K562 (cell line): Measurements from ENCODE around the gene GATM. TPM values are rescaled to one million over a fixed set of nuclear protein-coding genes. Genes with fewer than 3 reads are reported as not detected.

Experiments
- CREM ChIP-seq: IDR thresholded peaks from 2 replicates; pipeline ENCODE4 v1.6.1; 2014; ENCODE audit warnings: antibody characterized with exemption, low read depth
- CXXC5 ChIP-seq: fragments of 250-450 bp; sonication (Bioruptor Pico); IDR thresholded peaks from 2 replicates; pipeline ENCODE4 v1.8.0; 2022; ENCODE audit warnings: inconsistent platforms, mild to moderate bottlenecking, moderate library complexity
- HBP1 ChIP-seq: fragments of 450-650 bp; formaldehyde crosslinking; IDR thresholded peaks from 2 replicates; pipeline ENCODE4 v1.4.0; 2022; ENCODE audit warnings: missing genetic modification characterization
- MECOM ChIP-seq: fragments of 250-450 bp; sonication (Bioruptor Pico); IDR thresholded peaks from 2 replicates; pipeline ENCODE4 v1.8.0; 2022; ENCODE audit warnings: inconsistent platforms
- NCOA2 ChIP-seq, 2 experiments: fragments of 450-650 bp; IDR thresholded peaks; 2 replicates each; pipeline ENCODE4 v1.6.1; 2018; ENCODE audit warnings: mild to moderate bottlenecking in 2 of 2, moderate library complexity in 1 of 2; ENCODE audit not compliant: partially characterized antibody in 2 of 2
- NFXL1 ChIP-seq: fragments of 450-650 bp; formaldehyde crosslinking; IDR thresholded peaks from 2 replicates; pipeline ENCODE4 v1.4.0; 2021; ENCODE audit warnings: mild to moderate bottlenecking
- NR2C2 ChIP-seq, 2 experiments: fragments of 200-800 bp in 1 of 2; sonication (Bioruptor generic) in 1 of 2; sonication (generic) in 1 of 2; formaldehyde crosslinking in 1 of 2; IDR thresholded peaks; 2 replicates each; pipeline versions ENCODE4 v1.6.1 to v1.8.0; 2016 to 2022; ENCODE audit warnings: mild to moderate bottlenecking in 1 of 2, missing compliant biosample characterization in 1 of 2, missing genetic modification characterization in 1 of 2, missing genetic modification reagents in 1 of 2
- PML ChIP-seq: IDR thresholded peaks from 2 replicates; pipeline ENCODE4 v1.6.1; 2012; ENCODE audit warnings: low read length, inconsistent platforms
- SFPQ ChIP-seq: fragments of 200-400 bp; formaldehyde crosslinking; IDR thresholded peaks from 2 replicates; pipeline ENCODE4 v1.6.1; 2017; ENCODE audit warnings: mild to moderate bottlenecking, low read depth, low read length, moderate library complexity
- TARDBP ChIP-seq: fragments of 450-650 bp; IDR thresholded peaks from 2 replicates; pipeline ENCODE4 v1.6.1; 2016
- TBP ChIP-seq: optimal IDR thresholded peaks from 2 replicates; pipeline ENCODE3; 2011; ENCODE audit warnings: low read depth, low read length, improper control_type of control experiment
- TCFL5 ChIP-seq: fragments of 250-450 bp; sonication (Bioruptor Pico); conservative IDR thresholded peaks from 2 replicates; pipeline ENCODE4 v1.6.1; 2021; ENCODE audit warnings: mild to moderate bottlenecking, moderate library complexity, matching md5 sums
- ZFX ChIP-seq: sonication (generic); formaldehyde crosslinking; IDR thresholded peaks from 2 replicates; pipeline ENCODE4 v1.8.0; 2022; ENCODE audit warnings: mild to moderate bottlenecking, missing genetic modification reagents, moderate library complexity
- ZNF282 ChIP-seq: sonication (generic); formaldehyde crosslinking; IDR thresholded peaks from 2 replicates; pipeline ENCODE4 v1.8.1; 2023; ENCODE audit warnings: missing genetic modification reagents
- ZNF347 ChIP-seq: fragments of 450-650 bp; formaldehyde crosslinking; IDR thresholded peaks from 2 replicates; pipeline ENCODE4 v1.4.0; 2020; ENCODE audit warnings: low read depth, mild to moderate bottlenecking, moderate library complexity
- ZNF41 ChIP-seq: fragments of 250-450 bp; sonication (Bioruptor Pico); conservative IDR thresholded peaks from 2 replicates; pipeline ENCODE4 v1.4.0; 2020; ENCODE audit warnings: mild to moderate bottlenecking
- ZNF511 ChIP-seq: sonication (generic); formaldehyde crosslinking; IDR thresholded peaks from 2 replicates; pipeline ENCODE4 v1.8.0; 2022; ENCODE audit warnings: mild to moderate bottlenecking, missing genetic modification reagents
- ZNF512 ChIP-seq: IDR thresholded peaks from 2 replicates; pipeline ENCODE4 v1.6.1; 2016; ENCODE audit warnings: missing genetic modification characterization, missing compliant biosample characterization
- ZNF57 ChIP-seq: fragments of 450-650 bp; formaldehyde crosslinking; IDR thresholded peaks from 2 replicates; pipeline ENCODE4 v1.4.0; 2020; ENCODE audit warnings: mild to moderate bottlenecking, moderate library complexity
- ZNF639 ChIP-seq, 2 experiments: fragments of 200-800 bp in 1 of 2; sonication (Bioruptor generic) in 1 of 2; sonication (generic) in 1 of 2; formaldehyde crosslinking in 1 of 2; IDR thresholded peaks in 1 of 2; conservative IDR thresholded peaks in 1 of 2; 2 replicates each; pipeline versions ENCODE4 v1.5.0 to v1.6.1; 2016 to 2020; ENCODE audit warnings: missing compliant biosample characterization in 1 of 2, missing genetic modification characterization in 1 of 2, missing genetic modification reagents in 1 of 2
- polyA plus RNA-seq, 8 experiments: library from polyadenylated mRNA; depleted of rRNA in 4 of 8; stranded (reverse) in 5 of 8; unstranded in 3 of 8; fragments of >200 nt; fragmentation: Nextera tagmentation in 2 of 8; fragmentation: Illumina TruSeq in 1 of 8; extraction: Ambion mirVana in 2 of 8; extraction: Trizol in 1 of 8; gene quantifications; 2 replicates each; pipeline versions ENCODE4 v1.2.1 to v1.2.3, GENCODE V29; 2011 to 2014; ENCODE audit warnings: inconsistent platforms in 1 of 8, missing spikeins in 1 of 8
- total RNA-seq, 7 experiments: library from RNA; depleted of rRNA in 6 of 7; stranded (reverse); fragments of >200 nt in 6 of 7; fragmentation: Illumina TruSeq in 2 of 7; extraction: Trizol in 2 of 7; gene quantifications; 2 replicates each; pipeline versions ENCODE4 v1.2.1 to v1.2.3, GENCODE V29; 2011 to 2021; ENCODE audit warnings: low replicate concordance in 1 of 7

GATM gene
- total and polyA plus RNA-seq, 9 of the 15 experiments (the other 6 are each of a cell fraction or from before 2014, with no cell fraction given): 0.11 to 1.1 (median 0.65) TPM

DNA sequence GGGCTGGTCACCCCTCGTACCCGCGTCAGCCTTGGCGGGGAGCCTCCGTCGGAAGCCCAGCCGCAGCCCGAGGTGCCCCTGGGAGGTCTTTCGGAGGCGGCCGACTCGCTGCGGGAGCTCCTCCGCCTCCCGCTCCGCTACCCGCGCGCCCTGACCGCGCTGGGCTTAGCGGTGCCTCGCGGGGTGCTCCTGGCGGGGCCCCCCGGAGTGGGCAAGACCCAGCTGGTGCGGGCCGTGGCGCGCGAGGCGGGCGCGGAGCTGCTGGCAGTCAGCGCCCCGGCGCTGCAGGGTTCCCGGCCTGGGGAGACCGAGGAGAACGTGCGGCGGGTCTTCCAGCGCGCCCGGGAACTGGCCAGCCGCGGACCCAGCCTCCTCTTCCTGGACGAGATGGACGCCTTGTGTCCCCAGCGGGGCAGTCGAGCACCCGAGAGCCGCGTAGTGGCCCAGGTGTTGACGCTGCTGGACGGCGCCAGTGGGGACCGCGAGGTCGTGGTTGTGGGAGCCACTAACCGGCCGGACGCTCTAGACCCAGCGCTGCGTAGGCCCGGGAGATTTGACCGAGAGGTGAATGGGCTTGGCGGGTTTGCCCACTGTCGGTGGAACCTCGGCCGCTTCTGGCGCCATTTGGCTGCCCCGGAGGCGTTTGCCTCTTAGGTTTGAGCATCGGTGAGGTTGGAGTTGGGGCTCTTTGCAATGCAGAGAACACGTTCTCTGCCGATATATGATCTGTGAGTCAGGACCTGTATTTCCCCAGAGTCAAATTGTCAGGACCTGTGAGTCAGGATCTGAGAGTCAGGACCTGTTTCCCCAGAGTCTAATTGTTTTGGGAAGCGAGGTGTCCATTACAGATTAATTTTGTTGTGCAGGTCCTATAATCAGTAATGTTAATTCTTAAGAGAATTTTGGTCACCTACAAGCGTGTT lies 24.9 kb upstream of the GATM start (continued):
- TF ChIP-seq HBP1 (no peak), ZNF347 (CRISPR knock-in tag) (no peak), ZNF57 (CRISPR knock-in tag) (no peak), TCFL5 (no peak), CXXC5 (CRISPR knock-in tag) (peak; percentile 63), ZFX (CRISPR knock-in tag) (peak; percentile 58), SFPQ (no peak), NR2C2 (CRISPR knock-in tag; IDR thresholded peaks at IDR 0.05) (peak; percentile 40; the same call in 1 of the 2 replicates), NR2C2 (tag; IDR thresholded peaks at IDR 0.05) (no peak), NFXL1 (no peak), TBP (no peak), MECOM (CRISPR knock-in tag) (no peak), ZNF282 (CRISPR knock-in tag) (no peak), NCOA2 (IDR thresholded peaks at IDR 0.05; ENCODE audit: partially characterized antibody in 2 of 2) (no peak), ZNF512 (tag) (no peak), ZNF511 (CRISPR knock-in tag) (no peak), TARDBP (no peak), CREM (peak; percentile 71), ZNF639 (CRISPR knock-in tag; conservative IDR thresholded peaks at IDR 0.05 in 1 of 2, IDR thresholded peaks at IDR 0.05 in 1 of 2) (0 out of 4 replicates have a peak, but pooled peaks of 1 of the 2 experiments have one; percentile 48), ZNF41 (CRISPR knock-in tag) (no peak), PML (no peak)
